Neural cell (in vitro differentiated cells): ENCODE data around the gene DCC.

Experiments used
- EP300 ChIP-seq: fragments of 450-650 bp; conservative IDR thresholded peaks from 2 replicates; pipeline ENCODE4 v1.6.1; 2014; ENCODE audit warnings: antibody characterized with exemption, mild to moderate bottlenecking, moderate library complexity; ENCODE audit not compliant: poor library complexity, severe bottlenecking
- EZH2 ChIP-seq: fragments of 200-600, 300-800 bp; shearing (Covaris generic), sonication (generic); IDR thresholded peaks from 2 replicates; pipeline ENCODE4 v1.6.1; 2014; ENCODE audit warnings: antibody characterized with exemption, low read length, borderline replicate concordance, mild to moderate bottlenecking; ENCODE audit not compliant: insufficient read depth, poor library complexity, severe bottlenecking
- MXI1 ChIP-seq: fragments of 450-650 bp; conservative IDR thresholded peaks from 2 replicates; pipeline ENCODE4 v1.6.1; 2014; ENCODE audit warnings: antibody characterized with exemption, mild to moderate bottlenecking; ENCODE audit not compliant: poor library complexity, severe bottlenecking
- POLR2AphosphoS5 ChIP-seq: IDR thresholded peaks from 2 replicates; pipeline ENCODE4 v1.6.1; 2012
- SMC3 ChIP-seq: fragments of 450-650 bp; conservative IDR thresholded peaks from 2 replicates; pipeline ENCODE4 v1.6.1; 2014; ENCODE audit warnings: antibody characterized with exemption, mild to moderate bottlenecking, moderate library complexity; ENCODE audit not compliant: poor library complexity
- TAF1 ChIP-seq: IDR thresholded peaks from 2 replicates; pipeline ENCODE4 v1.6.1; 2012; ENCODE audit warnings: low read depth
- TF ChIP-seq, protein P1 (sequence below): fragments of 450-650 bp; IDR thresholded peaks from 2 replicates; pipeline ENCODE4 v1.5.1; 2014; ENCODE audit warnings: antibody characterized with exemption, mild to moderate bottlenecking, moderate library complexity; ENCODE audit not compliant: poor library complexity, severe bottlenecking
- TF ChIP-seq, protein P2 (sequence below): IDR thresholded peaks from 2 replicates; pipeline ENCODE4 v1.6.1; 2012; ENCODE audit warnings: borderline replicate concordance

DNA sequence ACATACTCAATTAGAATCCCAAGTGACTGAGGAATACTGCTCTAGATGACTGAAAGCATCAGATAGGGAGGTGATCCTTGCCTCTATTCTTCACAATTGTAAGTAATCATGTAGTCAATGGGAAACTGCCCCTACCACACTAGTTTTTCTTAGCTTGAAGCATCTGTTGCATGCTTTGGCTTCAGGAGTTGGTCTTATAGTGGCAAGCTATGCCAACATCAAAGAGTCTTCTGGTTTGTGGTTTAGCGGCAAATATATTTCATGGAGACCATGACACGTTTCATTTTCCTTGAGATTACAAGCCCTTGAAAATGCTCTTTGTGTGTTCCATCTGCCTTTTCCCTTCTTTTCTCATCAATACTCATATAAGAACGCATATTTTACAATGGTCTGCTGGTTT, 12.9 kb downstream of the DCC start:
- no peak for TF ChIP-seq EZH2
- TF ChIP-seq POLR2AphosphoS5 = no peak
- TF ChIP-seq, protein P1, sequence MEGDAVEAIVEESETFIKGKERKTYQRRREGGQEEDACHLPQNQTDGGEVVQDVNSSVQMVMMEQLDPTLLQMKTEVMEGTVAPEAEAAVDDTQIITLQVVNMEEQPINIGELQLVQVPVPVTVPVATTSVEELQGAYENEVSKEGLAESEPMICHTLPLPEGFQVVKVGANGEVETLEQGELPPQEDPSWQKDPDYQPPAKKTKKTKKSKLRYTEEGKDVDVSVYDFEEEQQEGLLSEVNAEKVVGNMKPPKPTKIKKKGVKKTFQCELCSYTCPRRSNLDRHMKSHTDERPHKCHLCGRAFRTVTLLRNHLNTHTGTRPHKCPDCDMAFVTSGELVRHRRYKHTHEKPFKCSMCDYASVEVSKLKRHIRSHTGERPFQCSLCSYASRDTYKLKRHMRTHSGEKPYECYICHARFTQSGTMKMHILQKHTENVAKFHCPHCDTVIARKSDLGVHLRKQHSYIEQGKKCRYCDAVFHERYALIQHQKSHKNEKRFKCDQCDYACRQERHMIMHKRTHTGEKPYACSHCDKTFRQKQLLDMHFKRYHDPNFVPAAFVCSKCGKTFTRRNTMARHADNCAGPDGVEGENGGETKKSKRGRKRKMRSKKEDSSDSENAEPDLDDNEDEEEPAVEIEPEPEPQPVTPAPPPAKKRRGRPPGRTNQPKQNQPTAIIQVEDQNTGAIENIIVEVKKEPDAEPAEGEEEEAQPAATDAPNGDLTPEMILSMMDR = no peak
- TF ChIP-seq EP300 = no peak
- TF ChIP-seq, protein P2, sequence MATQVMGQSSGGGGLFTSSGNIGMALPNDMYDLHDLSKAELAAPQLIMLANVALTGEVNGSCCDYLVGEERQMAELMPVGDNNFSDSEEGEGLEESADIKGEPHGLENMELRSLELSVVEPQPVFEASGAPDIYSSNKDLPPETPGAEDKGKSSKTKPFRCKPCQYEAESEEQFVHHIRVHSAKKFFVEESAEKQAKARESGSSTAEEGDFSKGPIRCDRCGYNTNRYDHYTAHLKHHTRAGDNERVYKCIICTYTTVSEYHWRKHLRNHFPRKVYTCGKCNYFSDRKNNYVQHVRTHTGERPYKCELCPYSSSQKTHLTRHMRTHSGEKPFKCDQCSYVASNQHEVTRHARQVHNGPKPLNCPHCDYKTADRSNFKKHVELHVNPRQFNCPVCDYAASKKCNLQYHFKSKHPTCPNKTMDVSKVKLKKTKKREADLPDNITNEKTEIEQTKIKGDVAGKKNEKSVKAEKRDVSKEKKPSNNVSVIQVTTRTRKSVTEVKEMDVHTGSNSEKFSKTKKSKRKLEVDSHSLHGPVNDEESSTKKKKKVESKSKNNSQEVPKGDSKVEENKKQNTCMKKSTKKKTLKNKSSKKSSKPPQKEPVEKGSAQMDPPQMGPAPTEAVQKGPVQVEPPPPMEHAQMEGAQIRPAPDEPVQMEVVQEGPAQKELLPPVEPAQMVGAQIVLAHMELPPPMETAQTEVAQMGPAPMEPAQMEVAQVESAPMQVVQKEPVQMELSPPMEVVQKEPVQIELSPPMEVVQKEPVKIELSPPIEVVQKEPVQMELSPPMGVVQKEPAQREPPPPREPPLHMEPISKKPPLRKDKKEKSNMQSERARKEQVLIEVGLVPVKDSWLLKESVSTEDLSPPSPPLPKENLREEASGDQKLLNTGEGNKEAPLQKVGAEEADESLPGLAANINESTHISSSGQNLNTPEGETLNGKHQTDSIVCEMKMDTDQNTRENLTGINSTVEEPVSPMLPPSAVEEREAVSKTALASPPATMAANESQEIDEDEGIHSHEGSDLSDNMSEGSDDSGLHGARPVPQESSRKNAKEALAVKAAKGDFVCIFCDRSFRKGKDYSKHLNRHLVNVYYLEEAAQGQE = no peak
- no peak for TF ChIP-seq TAF1
- TF ChIP-seq SMC3 = no peak
- TF ChIP-seq MXI1 = no peak
